HG03103 (cell line): Measurements from ENCODE around the gene PRKN.

Experiments used
- ATAC-seq: cut with Tn5 transposase; IDR thresholded peaks from one replicate; pipeline ENCODE4 v1.9.1; 2021; ENCODE audit warnings: low read depth; ENCODE audit not compliant: unreplicated experiment

PRKN gene

DNA sequence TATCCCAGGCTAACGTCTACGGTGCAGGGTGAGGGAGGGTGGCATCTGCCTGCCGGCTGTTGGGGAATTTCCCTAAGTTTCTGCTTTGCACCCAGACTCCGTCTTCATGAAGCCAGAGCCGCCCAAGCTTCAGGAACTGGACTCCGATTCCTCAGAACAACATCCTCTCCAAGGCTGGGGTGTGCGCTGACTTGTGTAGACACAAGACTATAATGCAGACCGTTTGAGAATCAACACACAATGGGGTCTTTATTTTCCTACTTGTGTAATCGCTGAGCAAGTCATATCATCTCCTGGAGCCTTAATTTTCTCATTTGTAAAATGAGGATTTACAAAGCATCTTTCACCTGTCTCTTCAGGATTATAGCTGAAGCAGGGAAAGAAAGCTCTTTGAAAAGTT, 1293.2 kb downstream of the PRKN start:
- no peak for ATAC-seq

DNA sequence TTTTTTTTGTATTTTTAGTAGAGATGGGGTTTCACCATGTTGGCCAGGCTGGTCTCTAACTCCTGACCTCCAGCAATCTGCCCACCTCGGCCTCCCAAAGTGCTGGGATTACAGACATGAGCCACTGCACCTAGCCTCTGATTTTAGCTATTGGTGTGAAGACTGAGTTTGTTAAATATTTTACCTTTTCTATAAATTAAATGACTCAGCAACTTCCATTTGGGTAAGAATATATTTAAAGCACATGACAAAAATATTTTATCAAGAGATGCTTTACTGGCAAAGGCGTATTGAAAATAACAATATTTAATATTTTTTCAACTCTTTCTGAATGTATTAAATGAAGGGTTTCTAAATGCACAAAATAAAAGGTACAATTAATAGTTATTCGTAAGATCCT, 1295.0 kb downstream of the PRKN start:
- ATAC-seq, result no peak

DNA sequence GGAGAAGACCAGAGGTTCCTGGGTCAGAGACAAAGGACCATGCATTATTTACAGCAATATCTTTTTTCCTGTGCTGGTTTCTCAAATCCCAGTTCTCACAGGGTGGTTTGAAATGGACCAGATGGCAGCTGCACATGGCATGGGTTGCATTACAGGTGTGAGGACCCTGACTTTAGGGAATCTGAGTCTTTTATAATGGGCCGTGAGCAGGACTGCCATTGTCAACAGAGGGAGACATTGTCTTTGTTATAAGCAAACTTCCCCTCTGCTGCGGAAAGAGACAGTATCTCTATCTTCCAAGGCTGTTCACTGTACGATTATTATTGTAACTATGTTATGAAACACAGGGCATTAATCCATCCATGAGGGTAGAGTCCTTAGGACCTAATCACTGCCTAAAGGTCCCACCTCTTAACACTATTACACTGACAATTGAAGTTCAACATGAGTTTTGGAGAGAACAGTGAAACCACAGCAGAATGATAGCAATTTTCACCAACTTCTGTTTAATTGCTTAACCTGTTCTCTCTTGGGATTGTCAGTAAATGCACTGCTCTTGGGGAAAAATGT, 1297.6 kb downstream of the PRKN start:
- ATAC-seq, result no peak

DNA sequence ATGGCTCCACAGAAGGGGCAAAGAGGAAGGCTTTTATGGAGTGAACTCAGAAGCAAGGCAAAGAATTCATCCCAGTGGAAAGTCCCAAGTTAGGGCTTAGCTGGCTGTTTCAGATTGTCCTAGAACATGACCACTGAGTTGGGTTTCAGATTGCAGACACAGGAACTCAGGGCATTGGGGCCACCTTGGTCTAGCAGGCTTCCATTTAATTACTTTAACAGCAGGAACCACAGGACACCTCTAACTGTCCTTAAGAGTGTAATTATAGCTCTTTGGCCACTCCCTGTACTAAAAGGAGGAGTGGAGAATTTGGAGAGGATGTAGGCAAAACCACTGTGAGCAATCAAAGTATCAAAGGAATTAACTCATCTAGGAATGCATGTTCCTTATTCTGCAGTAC, 1303.1 kb downstream of the PRKN start:
- no peak for ATAC-seq

DNA sequence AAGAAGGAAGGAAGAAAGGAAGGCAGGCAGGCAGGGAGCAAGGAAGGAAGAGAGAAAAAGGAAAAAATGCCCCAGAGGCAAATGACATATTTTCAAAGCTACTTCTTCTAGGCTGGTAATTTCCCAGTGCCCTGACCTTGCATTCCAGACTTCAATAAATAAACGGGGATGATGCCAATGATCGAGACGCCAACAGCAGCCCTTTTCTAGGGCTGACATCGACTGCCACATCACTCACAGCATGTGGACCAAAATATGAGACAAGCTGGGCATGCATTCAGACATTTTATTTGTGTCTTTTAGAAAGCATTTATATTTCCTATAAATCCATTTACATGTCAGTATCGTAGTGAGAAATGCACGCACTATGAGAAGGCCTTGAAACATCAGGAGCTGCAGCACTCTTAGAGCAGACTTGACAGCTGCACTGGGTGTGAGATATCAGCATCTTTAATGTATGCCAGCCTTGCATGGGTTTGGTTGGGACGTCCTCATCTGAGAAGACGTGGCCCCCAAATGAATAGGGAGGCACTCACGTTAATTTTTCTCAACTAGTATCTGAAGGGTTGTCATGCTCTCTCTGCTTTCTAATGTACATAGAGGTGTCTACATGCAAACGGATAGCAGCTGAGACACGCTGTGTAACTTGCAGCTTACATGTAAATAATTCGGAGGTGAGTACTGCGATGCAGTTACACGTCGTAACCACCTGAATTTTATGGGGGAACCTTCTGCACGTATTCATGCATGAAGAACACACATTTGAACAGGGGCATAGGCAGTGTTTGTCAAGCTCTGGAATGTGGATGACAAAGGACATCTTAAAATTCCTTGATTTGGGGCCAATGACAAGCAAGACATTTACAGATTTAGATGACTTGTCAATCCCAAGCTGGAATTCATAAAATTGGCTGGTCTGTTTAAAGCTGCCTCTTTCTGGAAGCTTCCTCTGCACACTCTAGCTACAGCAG, 1304.6 kb downstream of the PRKN start:
- ATAC-seq, result no peak

DNA sequence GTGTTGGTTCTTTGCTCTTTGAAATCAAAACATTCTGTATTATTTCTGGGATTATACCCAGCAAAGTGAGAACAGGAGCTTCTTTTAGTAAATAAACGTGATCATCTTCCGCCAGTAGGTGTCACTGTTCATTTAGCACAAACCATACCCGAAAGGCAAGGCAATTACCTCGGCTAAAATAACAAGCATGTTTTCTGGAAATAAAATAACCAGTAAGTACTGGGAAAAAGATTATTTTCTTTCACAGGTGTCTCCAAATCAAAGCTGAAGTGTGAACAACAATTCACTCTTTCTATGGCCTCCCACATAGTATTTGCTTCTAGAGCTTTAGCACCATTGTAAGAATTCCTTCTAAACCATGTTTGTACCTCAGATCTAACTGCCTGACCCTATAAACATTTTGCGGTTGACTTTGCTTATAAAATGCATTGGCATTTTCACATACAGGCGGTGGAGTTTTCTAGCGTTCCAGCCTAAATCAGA, 1309.1 kb downstream of the PRKN start:
- no peak for ATAC-seq

DNA sequence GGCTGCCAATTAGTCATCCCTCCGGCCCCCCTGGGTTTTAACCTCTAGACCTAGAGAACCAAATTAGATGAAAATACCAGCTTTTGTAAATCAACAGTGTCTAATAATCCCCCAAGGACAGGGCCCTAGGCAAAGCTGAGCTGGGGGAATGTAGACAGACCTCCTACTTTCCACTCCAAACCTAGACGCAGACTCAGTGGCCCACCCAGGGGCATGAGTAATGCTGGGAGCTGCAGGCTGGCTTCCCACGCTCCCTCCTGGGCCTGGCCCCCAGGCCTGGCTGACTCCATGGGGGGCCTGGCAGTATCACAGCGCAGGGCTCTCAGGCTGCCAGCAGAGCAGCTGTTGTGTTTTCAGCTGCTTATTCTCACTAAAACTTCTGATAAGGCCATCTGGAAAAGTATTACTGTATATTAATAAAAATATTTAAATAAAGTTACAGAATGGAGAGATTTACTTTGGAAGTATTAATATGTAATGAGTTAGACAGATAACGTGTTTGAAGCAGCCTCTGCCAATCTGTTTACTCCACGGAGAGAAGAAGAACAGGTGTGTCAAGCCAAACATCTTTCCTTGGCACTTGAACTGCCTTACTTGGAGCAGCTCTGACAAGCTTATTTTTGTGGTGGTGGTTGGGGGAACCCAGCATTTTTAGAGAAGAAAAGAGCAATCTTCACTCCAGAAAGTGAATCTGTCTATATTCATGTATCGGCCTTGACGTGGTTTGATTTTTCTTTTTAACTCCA, 1309.7 kb downstream of the PRKN start:
- no peak for ATAC-seq

DNA sequence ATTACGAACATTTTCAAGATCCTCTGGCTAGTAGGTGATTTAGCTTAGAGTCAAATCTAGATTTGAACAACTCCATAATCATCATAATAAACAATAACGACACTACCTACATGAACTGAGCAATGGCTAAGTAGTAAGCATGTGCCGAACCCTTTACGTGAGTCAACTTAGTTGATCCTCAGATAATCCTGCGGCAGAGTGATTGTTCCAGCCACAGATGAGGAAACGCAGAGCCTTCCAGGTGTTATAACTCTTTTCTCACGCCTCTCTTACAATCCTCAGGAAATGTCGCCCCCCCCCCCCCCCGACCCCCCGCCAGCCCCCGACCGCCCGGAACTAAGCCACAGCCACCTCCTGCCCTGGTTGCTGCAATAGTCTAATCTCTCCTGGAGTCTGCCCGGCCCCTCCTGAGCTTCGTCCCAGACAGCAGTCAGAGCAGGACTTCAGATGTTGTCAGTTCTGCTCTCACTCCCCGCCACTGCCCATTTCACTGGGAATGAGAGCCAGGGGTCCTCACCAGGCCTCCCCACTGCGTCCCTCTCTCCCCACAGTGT, 1312.2 kb downstream of the PRKN start:
- no peak for ATAC-seq

DNA sequence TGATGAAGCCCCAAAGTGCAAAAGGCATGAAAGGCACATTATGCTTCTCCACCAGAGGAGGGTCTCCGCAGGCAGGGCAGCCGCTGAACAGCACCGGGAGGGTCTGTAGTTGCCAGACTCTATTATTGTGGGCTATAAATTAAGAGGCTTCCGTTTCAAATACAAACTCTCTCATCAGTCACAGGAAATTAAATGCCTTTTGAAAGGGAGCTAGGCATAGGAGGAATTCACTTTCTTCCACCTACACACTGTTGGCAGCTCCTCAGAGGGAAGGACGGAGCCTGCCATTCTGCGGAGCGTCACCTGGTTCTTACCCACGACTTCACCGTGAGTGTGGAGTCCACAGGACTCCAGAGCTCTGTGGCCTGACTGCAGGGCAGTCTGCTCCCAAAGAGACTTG, 1312.9 kb downstream of the PRKN start:
- ATAC-seq, result no peak

DNA sequence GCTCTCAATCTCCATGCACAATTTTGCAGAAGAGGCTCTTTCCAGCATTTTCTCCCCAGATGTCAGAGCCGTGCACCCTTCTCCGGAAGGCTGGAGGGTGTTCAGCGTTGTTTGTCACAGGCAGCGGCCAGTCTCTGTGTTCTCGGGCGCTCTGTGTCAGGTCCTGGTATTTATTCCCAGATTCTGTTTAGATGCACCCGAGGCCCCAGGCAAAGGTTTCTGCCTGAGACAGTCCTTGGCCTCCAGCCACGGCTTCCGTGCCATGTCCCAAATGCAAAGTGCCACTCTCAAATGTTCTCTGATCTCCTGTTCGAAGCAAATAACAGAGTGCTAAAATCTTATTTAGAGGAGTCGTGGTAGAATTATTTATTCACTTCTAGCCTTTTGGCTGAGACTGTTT, 1313.4 kb downstream of the PRKN start:
- no peak for ATAC-seq

DNA sequence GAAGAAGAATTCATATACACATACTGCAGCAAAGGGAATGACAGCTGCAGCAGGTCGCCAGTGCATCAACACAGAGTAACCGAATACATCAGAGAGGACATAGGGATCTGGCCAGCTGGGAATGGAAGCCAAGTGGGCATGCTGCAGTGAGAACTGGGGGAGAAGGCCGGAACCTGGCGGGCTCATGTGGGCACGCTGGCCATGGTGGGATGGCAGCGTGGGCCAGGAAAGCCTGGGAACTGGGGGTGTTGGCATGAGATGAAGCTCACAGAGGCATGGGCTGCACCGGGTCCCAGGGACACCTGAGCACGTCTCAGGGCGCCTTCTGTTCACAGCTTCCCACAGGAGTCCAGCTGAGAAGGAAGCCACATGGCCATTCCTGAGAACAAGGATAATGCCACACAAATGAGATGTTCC, 1314.2 kb downstream of the PRKN start:
- ATAC-seq, result no peak

DNA sequence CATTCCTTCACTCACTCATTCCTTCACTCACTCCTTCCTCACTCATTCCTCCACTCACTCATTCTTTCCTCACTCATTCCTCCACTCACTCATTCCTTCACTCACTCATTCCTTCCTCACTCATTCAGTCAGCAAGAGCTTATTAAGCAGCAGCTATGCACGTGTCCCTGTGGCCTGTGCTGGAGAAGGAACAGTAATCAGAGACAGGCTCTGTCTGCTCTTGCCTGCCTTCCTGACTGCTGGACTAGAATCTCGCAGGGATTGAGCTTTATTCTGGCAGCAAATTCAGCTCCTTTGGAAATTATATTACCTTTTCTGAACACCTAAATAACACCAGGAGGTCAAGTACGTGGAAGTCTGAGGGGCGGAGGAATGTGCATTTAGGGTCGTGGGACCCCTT, 1314.8 kb downstream of the PRKN start:
- no peak for ATAC-seq

DNA sequence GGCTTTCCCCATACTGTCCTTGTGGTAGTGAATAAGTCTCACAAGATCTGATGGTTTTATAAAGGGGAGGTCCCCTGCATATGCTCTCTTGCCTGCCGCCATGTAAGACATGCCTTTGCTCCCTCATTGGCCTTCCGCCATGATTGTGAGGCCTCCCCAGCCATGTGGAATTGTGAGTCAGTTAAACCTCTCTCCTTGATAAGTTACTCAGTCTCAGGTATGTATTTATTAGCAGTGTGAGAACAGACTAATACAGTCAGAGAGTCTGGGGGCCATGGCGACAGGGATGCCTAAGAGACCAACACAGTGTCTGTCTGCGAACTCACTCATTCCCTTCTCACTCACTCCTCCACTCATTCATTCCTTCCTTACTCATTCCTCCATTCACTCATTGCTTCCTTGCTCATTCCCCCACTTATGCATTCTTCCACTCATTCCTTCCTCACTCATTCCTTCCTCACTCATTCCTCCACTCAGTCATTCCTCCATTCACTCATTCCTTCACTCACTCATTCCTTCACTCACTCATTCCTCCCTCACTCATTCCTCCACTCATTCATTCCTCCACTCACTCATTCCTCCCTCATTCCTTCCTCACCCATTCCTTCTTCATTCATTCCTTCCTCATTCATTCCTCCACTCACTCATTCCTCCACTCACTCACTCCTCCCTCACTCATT, 1316.2 kb downstream of the PRKN start:
- no peak for ATAC-seq

DNA sequence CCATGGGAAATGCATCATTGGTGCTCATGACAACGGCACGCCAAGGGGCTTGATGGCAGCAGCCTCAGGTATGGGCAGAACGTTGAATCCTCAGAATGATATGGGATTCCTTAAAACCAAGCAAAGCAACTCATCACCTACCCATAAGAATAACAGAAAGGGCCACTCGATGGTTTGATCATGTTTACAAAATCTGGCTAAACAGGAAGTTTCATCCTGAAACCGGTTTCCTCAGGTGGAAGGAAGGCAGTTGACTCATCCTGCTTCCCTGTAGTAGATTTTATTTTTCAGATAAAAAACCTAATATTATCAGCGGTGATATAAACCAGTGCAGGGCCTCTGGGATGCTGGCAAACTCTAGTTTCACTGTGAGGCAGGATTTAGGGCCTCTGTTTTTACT, 1316.8 kb downstream of the PRKN start:
- ATAC-seq, result no peak

DNA sequence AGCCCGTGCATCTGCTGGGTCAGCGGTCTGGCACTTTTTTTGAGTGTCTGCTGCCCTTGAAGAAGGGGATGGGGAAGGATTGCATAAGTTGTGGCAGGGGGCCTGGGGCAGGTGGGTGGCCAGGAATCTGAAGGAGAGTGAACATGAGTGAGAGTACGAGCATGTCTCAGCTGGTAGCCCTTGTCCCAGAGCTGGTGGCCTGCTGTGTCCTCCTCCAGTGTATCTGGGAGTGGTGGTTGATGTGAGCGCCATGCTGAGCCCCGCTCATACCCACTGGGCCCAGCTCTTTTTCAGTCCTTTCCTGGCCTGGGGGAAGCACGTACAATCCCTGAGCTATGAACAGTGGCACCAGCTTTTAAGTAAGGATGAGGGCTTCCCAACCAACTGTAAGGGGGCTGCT, 1317.5 kb downstream of the PRKN start:
- ATAC-seq, result no peak

DNA sequence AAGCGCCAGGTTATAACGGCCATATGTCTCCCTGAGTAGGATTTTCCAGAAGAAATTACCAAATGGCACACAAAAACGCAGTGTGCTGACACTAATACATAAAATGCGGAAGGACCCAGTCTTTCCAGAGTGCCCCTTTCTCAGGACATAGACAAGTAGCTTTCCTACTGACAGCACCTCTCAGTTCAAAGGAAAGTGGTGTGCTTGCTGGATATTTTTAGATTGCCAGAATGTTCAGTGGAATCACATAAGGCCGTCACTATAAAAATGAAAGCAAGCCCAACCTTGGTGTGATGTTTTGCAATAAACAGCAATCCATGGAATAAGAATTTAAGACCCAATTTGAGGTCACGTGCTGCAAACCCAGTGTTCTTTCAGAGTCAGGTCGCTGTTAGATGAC, 1318.2 kb downstream of the PRKN start:
- ATAC-seq, result no peak

DNA sequence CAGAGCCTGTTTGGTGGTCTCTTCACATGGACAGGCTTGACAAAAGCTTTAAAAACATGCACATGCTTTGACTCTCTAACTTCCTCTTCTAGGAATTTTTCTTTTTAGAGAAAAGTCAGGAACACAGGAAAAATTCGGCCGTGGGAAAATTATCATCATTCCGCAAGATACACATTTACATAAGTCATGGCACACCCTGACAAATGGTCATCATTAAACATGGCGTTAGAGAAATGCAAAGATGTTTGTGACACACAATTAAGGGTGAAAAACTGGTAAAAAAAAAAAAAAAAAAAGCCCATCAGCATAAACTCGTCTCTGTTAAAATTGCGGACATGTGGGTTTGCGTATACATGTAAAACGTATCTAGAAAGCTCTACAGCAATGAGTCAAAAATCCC, 1319.5 kb downstream of the PRKN start:
- ATAC-seq, result no peak

DNA sequence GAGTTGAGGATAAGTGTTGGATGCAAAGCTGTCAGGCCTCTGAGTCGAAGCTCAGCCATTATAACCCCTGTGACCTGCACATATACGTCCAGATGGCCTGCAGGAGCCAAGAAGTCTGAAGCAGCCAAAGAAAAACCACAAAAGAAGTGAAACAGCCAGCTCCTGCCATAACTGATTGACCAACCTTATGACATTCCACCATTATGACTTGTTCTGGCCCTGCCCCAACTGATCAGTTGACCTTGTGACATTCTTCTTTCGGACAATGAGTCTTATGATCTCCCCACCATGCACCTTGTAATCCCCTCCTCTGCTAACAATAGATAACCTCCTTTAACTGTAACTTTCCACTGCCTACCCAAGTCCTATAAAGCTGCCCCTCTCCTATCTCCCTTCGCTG, 1320.0 kb downstream of the PRKN start:
- ATAC-seq, result no peak

DNA sequence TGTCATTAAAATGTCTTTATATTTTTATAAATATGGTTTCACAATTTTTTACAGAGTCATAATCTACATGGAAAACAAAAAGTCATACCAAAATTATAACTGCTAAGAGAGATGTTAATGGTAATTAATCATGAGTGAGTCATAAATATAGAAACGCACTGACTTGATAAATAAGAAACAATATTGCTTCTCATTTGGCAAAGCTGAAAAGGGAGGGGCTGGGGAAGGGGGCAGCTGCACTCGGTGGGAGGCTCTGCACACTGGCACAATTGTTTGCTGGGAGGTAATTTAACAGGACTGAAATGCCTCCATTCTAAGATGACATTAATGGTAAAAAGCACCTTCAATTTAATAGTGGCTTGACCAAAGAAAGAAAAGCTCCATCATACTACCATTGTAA, 1320.5 kb downstream of the PRKN start:
- no peak for ATAC-seq

DNA sequence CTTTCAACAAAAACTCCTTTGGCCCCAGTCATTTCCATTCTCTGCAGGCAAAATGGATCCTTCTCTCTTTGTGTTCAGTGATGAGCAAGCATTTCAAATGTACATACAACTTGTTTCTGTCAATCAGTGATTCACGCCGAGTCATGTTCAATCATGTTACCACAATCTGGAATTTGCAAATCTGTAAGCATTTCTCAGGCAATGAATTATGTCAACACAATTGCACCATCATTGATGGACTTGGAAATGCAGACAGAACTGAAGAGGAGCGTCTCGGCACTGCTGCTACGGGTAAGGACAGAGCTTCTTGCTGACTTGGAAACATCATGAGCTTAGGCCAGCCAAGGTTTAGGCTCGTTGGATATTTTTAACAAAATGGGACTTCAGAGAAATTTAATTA, 1320.9 kb downstream of the PRKN start:
- no peak for ATAC-seq

DNA sequence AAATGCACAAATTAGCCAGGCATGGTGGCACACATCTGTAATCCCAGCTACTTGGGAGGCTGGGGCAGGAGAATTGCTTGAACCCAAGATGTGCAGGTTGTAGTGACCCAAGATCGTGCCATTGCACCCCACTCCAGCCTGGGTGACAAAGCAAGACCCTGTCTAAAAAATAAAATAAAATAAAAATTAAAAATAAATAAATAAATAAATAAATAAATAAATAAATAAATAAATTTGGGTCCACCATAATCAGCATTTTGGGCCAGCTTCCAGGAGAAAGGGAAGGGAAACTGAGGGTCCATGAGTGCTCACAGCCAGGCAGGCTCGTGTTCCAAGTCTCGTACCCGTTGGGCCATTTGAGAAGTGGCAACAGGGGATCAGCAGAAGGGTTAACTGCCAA, 1322.1 kb downstream of the PRKN start:
- no peak for ATAC-seq
